GM12892 (cell line): ENCODE data around the gene KLC4.

Source experiments
- DNase-seq: peaks from one replicate; pipeline ENCODE4 v3.0.0; 2011; ENCODE audit not compliant: insufficient read length
- FAIRE-seq: peaks from 2 replicates; lab custom pipeline; 2011; peaks lifted over from hg19 to GRCh38; lab: Jason Lieb, UNC
- POLR2A ChIP-seq: IDR thresholded peaks from 2 replicates; pipeline ENCODE4 v1.6.1; 2011; ENCODE audit warnings: low read depth, low read length, control low read depth
- POLR2AphosphoS5 ChIP-seq: IDR thresholded peaks from 2 replicates; pipeline ENCODE4 v1.6.1; 2011; ENCODE audit warnings: low read depth, low read length, control low read depth
- TAF1 ChIP-seq: IDR thresholded peaks from 2 replicates; pipeline ENCODE4 v1.6.1; 2011; ENCODE audit warnings: low read depth, mild to moderate bottlenecking, control low read depth, low read length, borderline replicate concordance

The KLC4 gene

GRCh38 chr6:43058531-43058930 lies 900 bp upstream of the KLC4 start:
- FAIRE-seq, result no peak
- no peak for DNase-seq
- TF ChIP-seq POLR2AphosphoS5 (no peak; the same call in 1 of the 2 replicates), POLR2A (no peak), TAF1 (no peak)

GRCh38 chr6:43060034-43060754 lies 763 bp downstream of the KLC4 start:
- no peak for DNase-seq
- FAIRE-seq, result no peak
- TF ChIP-seq POLR2A (no peak), TAF1 (no peak), POLR2AphosphoS5 (no peak)

GRCh38 chr6:43060755-43061633 lies 1.6 kb downstream of the KLC4 start:
- FAIRE-seq (no peak), DNase-seq (no peak)
- TF ChIP-seq POLR2A, result no peak
- no peak for TF ChIP-seq POLR2AphosphoS5
- no peak for TF ChIP-seq TAF1

GRCh38 chr6:43061861-43062260 lies 2.4 kb downstream of the KLC4 start:
- TF ChIP-seq POLR2AphosphoS5 (no peak), POLR2A (no peak), TAF1 (no peak)
- FAIRE-seq, result no peak
- DNase-seq, result no peak

- TF ChIP-seq POLR2AphosphoS5 (no peak), POLR2A (no peak)
- FAIRE-seq (no peak), DNase-seq (no peak)
Measured at GRCh38 chr6:43062818-43063217, 3.4 kb downstream of the KLC4 start.

GRCh38 chr6:43070028-43070632 lies 10.7 kb downstream of the KLC4 start:
- FAIRE-seq (no peak), DNase-seq (peak; percentile 61)
- no peak for TF ChIP-seq POLR2AphosphoS5
- TF ChIP-seq TAF1, result no peak
- no peak for TF ChIP-seq POLR2A

GRCh38 chr6:43074847-43075669 lies 15.6 kb downstream of the KLC4 start:
- DNase-seq (no peak), FAIRE-seq (no peak)
- TF ChIP-seq TAF1 (no peak), POLR2AphosphoS5 (no peak), POLR2A (no peak)

- DNase-seq (no peak), FAIRE-seq (no peak)
- TF ChIP-seq POLR2A (no peak), TAF1 (no peak), POLR2AphosphoS5 (no peak)
Measured at GRCh38 chr6:43075670-43076463, 16.4 kb downstream of the KLC4 start, which contains the start of gene PTK7. TSS of gene PTK7 (plus strand) at chr6:43076314. CDS start at chr6:43076489, 175 bp downstream.

- DNase-seq (no peak), FAIRE-seq (no peak)
- TF ChIP-seq TAF1 (no peak), POLR2AphosphoS5 (no peak), POLR2A (no peak)
Measured at GRCh38 chr6:43076464-43077332, 17.3 kb downstream of the KLC4 start.

- DNase-seq, result no peak
- no peak for FAIRE-seq
- TF ChIP-seq POLR2AphosphoS5, result no peak
- no peak for TF ChIP-seq TAF1
- no peak for TF ChIP-seq POLR2A
Measured at GRCh38 chr6:43077333-43077809, 17.9 kb downstream of the KLC4 start.
